Measurements from ENCODE around the gene LRRIQ4. TPM values are rescaled to one million over a fixed set of nuclear protein-coding genes. Genes with fewer than 3 reads are reported as not detected.

The LRRIQ4 gene
- total RNA-seq, 6 experiments from 2014 or later: not detected

GRCh38 chr3:169772897-169773816 lies 39.5 kb upstream of the LRRIQ4 start, which contains the start of gene MYNN:
Gene MYNN (plus strand): TSS chr3:169773396. CDS start chr3:169774296, 900 bp downstream.
- Histone ChIP-seq H3K9me3 (no peaks in the 10 kb centered on the region), H3K4me3 (peak within 1 kb of the TSS; percentile 70 to 92 (median 79)), H3K27me3 (no peaks in the 10 kb centered on the region), H3K4me1 (peaks cover 0 to 19% (median 5%) of the 10 kb centered on the region in 4 donors), H3K36me3 (peaks cover 0 to 29% (median 0%) of the 10 kb centered on the region in 4 donors), H3K27ac (peak within 1 kb of the TSS; percentile 96 to 99 (median 99))
- DNase-seq (peak; percentile 93 to 95 (median 94)), ATAC-seq (peak; percentile 88 to 95 (median 88))
- WGBS (ENCODE audit: insufficient coverage, low coverage, low lambda C conversion rate, missing lambda C conversion rate): under 1% methylated on average over 35 of the region's 61 CpGs
- intact Hi-C loops (cut with DNase I): no loop called here
- TF ChIP-seq POLR2A (IDR thresholded peaks at IDR 0.05) (peak; percentile 99), CTCF (IDR thresholded peaks at IDR 0.05) (peak in 2 of 4 donors; percentile 23 to 28)

GRCh38 chr3:169774186-169774585 lies 38.5 kb upstream of the LRRIQ4 start:
- Histone ChIP-seq H3K9me3 (no peaks in the 10 kb centered on the region), H3K27ac (peak overlapping the region in 1 of 3 donors; percentile 99), H3K27me3 (no peaks in the 10 kb centered on the region), H3K36me3 (peaks cover 0 to 37% (median 0%) of the 10 kb centered on the region in 4 donors), H3K4me1 (peaks cover 0 to 19% (median 5%) of the 10 kb centered on the region in 4 donors), H3K4me3 (peak overlapping the region; percentile 70 to 92 (median 79))
- TF ChIP-seq CTCF (IDR thresholded peaks at IDR 0.05) (no peak), POLR2A (IDR thresholded peaks at IDR 0.05) (no peak)
- 39% methylated on average over 5 of the region's 5 CpGs for WGBS (ENCODE audit: insufficient coverage, low coverage, low lambda C conversion rate, missing lambda C conversion rate)
- intact Hi-C loops (cut with DNase I): no loop called here
- DNase-seq (no peak), ATAC-seq (no peak)

GRCh38 chr3:169777822-169778221 lies 34.8 kb upstream of the LRRIQ4 start:
- DNase-seq: no peak
- 80% methylated on average over 2 of the region's 4 CpGs for WGBS (ENCODE audit: insufficient coverage, low coverage, low lambda C conversion rate, missing lambda C conversion rate)
- ATAC-seq: no peak
- H3K36me3 ChIP-seq: peaks cover 0 to 72% (median 14%) of the 10 kb centered on the region in 4 donors
- intact Hi-C loops (cut with DNase I): no loop called here
- TF ChIP-seq POLR2A (IDR thresholded peaks at IDR 0.05): no peak
- no peak for TF ChIP-seq CTCF (IDR thresholded peaks at IDR 0.05)
- no peaks in the 10 kb centered on the region for H3K9me3 ChIP-seq
- H3K27me3 ChIP-seq: no peaks in the 10 kb centered on the region
- no peak overlapping the region for H3K4me3 ChIP-seq
- peaks cover 0 to 19% (median 5%) of the 10 kb centered on the region in 4 donors for H3K4me1 ChIP-seq
- no peak overlapping the region for H3K27ac ChIP-seq

- intact Hi-C loops (cut with DNase I): no loop called here
- WGBS (ENCODE audit: insufficient coverage, low coverage, low lambda C conversion rate, missing lambda C conversion rate): 44% methylated on average over 2 of the region's 2 CpGs
- ATAC-seq: no peak
- no peak overlapping the region for H3K4me3 ChIP-seq
- no peak for TF ChIP-seq POLR2A (IDR thresholded peaks at IDR 0.05)
- TF ChIP-seq CTCF (IDR thresholded peaks at IDR 0.05): no peak
- H3K36me3 ChIP-seq: peaks cover 0 to 77% (median 17%) of the 10 kb centered on the region in 4 donors
- no peaks in the 10 kb centered on the region for H3K9me3 ChIP-seq
- no peak overlapping the region for H3K27ac ChIP-seq
- no peak for DNase-seq
- no peaks in the 10 kb centered on the region for H3K27me3 ChIP-seq
- H3K4me1 ChIP-seq: no peaks in the 10 kb centered on the region
Measured at GRCh38 chr3:169780742-169781141, 31.9 kb upstream of the LRRIQ4 start.
